RWPE2 (cell line): ENCODE results near the gene KLHL29.
A peak's percentile ranks its signal among the peaks of the same experiment; 100 is the strongest.

Experiments
- ATAC-seq: fragments of 200-7000 bp; cut with Tn5 transposase; 3 replicates; pipeline ENCODE4 v1.9.1; 2021; ENCODE audit warnings: low read depth
- DNase-seq: peaks from one replicate; pipeline ENCODE4 v3.0.0-alpha.2; 2020; ENCODE audit warnings: low spot score
- H3K27ac ChIP-seq: fragments of 450-650 bp; 2 replicates; pipeline ENCODE4 v1.5.1; 2017; ENCODE audit warnings: mild to moderate bottlenecking; ENCODE audit not compliant: poor library complexity, severe bottlenecking
- H3K27me3 ChIP-seq: fragments of 250-450 bp; sonication (Bioruptor Pico); 2 replicates; pipeline ENCODE4 v1.5.1; 2021; ENCODE audit warnings: mild to moderate bottlenecking, moderate library complexity; ENCODE audit not compliant: insufficient read depth, poor library complexity, severe bottlenecking
- H3K36me3 ChIP-seq: fragments of 250-450 bp; sonication (Bioruptor Pico); 2 replicates; pipeline ENCODE4 v1.5.1; 2020; ENCODE audit warnings: low read depth, mild to moderate bottlenecking, moderate library complexity
- H3K4me1 ChIP-seq: fragments of 250-450 bp; sonication (Bioruptor Pico); 2 replicates; pipeline ENCODE4 v1.5.1; 2021; ENCODE audit warnings: mild to moderate bottlenecking, moderate library complexity; ENCODE audit not compliant: insufficient read depth, poor library complexity, severe bottlenecking
- H3K4me3 ChIP-seq: fragments of 250-450 bp; sonication (Bioruptor Pico); 2 replicates; pipeline ENCODE4 v1.5.1; 2021; ENCODE audit warnings: mild to moderate bottlenecking, moderate library complexity; ENCODE audit not compliant: severe bottlenecking
- H3K9me3 ChIP-seq: fragments of 250-450 bp; sonication (Bioruptor Pico); 2 replicates; pipeline ENCODE4 v1.5.1; 2021; ENCODE audit warnings: mild to moderate bottlenecking, moderate library complexity; ENCODE audit not compliant: severe bottlenecking
- TF ChIP-seq, protein P1 (sequence below): fragments of 450-650 bp; IDR thresholded peaks from one replicate; pipeline ENCODE4 v1.5.1; 2017; ENCODE audit warnings: mild to moderate bottlenecking, moderate library complexity; ENCODE audit not compliant: poor library complexity, severe bottlenecking

KLHL29 gene

DNA sequence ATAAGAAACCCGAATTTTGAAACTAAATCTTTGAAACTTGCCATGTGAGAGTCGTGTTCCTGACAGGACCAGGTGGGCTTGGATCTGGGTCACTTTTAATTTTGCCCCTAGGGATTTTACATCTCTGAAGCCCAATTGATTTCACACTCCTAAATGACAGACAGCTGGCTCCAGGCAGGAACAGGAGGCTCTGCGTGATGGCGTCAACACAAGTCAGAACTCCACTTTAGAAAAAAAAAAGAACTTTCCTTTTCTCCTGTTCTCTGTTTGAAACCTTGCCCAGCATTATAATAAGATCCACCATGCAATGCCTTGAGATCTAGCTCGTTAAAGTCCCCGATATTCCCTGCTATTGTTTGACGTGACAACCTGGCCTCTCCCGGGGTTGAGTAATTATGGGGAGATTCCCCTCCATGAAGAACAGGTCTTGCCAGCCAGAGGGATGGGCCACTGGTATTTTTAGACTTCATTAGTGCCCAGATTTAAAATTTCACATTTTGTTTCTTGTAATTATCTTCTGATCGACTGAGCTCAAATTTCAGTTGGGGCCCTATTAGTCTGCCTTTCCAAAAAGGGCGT, 260.3 kb downstream of the KLHL29 start:
- TF ChIP-seq, protein P1, sequence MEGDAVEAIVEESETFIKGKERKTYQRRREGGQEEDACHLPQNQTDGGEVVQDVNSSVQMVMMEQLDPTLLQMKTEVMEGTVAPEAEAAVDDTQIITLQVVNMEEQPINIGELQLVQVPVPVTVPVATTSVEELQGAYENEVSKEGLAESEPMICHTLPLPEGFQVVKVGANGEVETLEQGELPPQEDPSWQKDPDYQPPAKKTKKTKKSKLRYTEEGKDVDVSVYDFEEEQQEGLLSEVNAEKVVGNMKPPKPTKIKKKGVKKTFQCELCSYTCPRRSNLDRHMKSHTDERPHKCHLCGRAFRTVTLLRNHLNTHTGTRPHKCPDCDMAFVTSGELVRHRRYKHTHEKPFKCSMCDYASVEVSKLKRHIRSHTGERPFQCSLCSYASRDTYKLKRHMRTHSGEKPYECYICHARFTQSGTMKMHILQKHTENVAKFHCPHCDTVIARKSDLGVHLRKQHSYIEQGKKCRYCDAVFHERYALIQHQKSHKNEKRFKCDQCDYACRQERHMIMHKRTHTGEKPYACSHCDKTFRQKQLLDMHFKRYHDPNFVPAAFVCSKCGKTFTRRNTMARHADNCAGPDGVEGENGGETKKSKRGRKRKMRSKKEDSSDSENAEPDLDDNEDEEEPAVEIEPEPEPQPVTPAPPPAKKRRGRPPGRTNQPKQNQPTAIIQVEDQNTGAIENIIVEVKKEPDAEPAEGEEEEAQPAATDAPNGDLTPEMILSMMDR, result no peak
- no peak for DNase-seq
- Histone ChIP-seq H3K27me3 (no peaks in the 10 kb centered on the region), H3K4me1 (peaks cover under 1% of the 10 kb centered on the region), H3K36me3 (no peaks in the 10 kb centered on the region), H3K9me3 (no peaks in the 10 kb centered on the region), H3K27ac (no peak overlapping the region), H3K4me3 (no peak overlapping the region)
- no peak for ATAC-seq

DNA sequence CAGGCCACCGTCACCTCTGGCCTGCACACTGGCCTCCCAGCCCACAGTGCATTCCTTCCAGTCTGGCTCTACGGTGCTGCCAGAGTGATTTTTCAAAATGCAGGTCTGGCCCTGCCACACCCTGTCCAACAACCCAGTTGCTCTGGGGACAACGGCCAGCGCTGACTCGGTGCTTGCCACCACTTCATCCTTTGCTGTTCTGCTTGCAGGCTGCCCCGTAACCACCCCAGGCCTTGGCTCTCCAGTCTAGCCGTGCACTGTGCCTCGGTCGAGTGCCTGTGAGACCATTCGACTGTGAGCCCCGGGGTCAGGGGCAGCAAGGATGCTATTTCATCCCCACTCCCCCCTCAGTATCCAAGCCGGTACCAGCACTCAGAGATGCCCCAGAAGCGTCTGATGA, 262.6 kb downstream of the KLHL29 start:
- ATAC-seq, result no peak
- no peaks in the 10 kb centered on the region for H3K9me3 ChIP-seq
- no peak for DNase-seq
- no peak overlapping the region for H3K4me3 ChIP-seq
- peaks cover 8% of the 10 kb centered on the region for H3K4me1 ChIP-seq
- H3K27ac ChIP-seq, result no peak overlapping the region
- H3K27me3 ChIP-seq, result no peaks in the 10 kb centered on the region
- no peaks in the 10 kb centered on the region for H3K36me3 ChIP-seq
- TF ChIP-seq, protein P1, result no peak

DNA sequence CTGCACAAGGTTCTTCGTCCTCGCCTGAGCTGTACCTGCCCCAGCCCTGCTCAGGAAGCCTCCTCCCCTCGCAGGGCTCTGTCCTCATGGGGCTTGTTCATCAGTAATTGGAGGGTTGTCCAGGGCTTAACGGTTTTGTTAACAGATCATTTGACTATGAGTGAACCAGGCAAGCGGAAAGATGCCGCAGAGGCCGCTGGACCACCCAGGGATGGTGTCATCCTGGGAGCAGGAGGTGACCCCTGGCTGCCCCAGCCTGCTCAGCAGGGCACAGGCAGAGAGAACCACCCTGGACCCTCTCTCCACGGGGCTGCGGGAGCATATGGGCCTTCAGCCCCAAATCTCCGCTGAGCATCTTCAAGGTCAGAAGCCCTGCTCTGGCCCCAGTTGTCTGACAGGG, 264.3 kb downstream of the KLHL29 start:
- H3K4me1 ChIP-seq, result peaks cover 8% of the 10 kb centered on the region
- H3K27ac ChIP-seq, result no peak overlapping the region
- TF ChIP-seq, protein P1, result no peak
- no peak for ATAC-seq
- no peaks in the 10 kb centered on the region for H3K9me3 ChIP-seq
- no peak for DNase-seq
- no peaks in the 10 kb centered on the region for H3K27me3 ChIP-seq
- no peak overlapping the region for H3K4me3 ChIP-seq
- no peaks in the 10 kb centered on the region for H3K36me3 ChIP-seq

DNA sequence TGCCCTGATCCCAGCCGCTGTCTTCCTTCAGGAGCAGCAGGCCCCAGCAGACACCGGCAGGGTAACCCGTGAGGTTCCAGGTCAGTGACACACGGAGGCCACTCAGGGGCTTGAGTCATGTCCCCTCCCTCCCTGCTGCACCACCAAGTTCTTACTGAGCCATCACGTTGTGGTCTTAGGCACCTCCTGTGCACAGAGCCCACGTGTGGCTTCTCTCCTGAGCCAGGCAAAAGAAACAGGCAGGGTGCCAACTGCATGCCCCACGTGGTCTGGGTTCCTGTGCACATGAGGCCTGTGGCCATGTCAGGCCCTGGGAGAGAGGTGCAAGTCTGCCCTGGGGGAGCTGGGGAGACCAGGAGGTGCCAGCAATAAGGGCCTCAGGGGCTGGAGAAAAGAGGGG, 264.8 kb downstream of the KLHL29 start:
- no peak overlapping the region for H3K4me3 ChIP-seq
- ATAC-seq (no peak), DNase-seq (no peak)
- H3K27me3 ChIP-seq, result no peaks in the 10 kb centered on the region
- H3K9me3 ChIP-seq, result no peaks in the 10 kb centered on the region
- H3K27ac ChIP-seq, result no peak overlapping the region
- H3K36me3 ChIP-seq, result no peaks in the 10 kb centered on the region
- H3K4me1 ChIP-seq, result peaks cover 8% of the 10 kb centered on the region
- TF ChIP-seq, protein P1, result no peak

DNA sequence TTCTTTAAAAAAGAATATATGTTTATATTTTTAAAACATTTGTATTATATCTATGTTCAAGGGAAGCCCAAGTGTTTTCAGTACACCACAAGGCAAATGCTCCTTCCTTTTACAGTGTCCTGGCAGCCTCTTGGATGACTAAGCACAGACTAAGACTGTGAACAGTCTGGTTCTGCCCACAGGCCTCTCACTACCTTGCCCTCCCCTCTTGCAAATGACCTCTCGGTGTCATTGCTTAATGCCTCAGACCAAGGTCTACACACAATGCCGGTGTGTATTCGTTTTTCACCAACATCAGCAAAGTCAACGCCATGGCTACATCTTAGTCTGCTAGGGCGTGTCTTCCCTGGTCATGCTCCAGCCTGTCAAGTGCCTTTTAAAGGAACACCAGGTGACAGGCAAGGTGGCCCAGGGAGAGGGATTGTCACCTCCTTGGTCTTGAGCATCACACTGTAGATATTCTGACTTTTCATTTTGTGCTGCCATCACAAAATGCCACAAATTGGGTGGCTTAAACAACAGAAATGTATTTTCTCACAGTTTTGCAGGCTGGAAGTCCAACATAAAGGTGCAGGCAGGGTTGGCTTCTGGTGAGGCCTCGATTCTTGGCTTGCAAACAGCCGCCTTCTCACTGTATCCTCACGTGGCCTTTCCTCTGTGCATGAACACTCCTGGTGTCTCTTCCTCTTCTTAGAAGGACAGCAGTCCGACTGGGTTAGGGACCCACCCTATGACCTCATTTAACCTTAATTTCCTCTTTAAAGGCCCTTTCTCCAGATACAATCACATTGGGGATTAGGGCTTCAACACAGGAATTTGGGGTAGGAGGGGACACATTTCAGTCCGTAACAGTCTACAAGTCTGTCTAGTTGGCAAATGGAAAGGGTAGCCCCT, 266.5 kb downstream of the KLHL29 start:
- peaks cover 8% of the 10 kb centered on the region for H3K4me1 ChIP-seq
- DNase-seq (no peak), ATAC-seq (peak; percentile 95)
- TF ChIP-seq, protein P1, result no peak
- no peak overlapping the region for H3K4me3 ChIP-seq
- H3K36me3 ChIP-seq, result no peaks in the 10 kb centered on the region
- no peaks in the 10 kb centered on the region for H3K27me3 ChIP-seq
- H3K27ac ChIP-seq, result peak overlapping the region; percentile 39
- no peaks in the 10 kb centered on the region for H3K9me3 ChIP-seq
